H9 (cell line): ENCODE data around the gene PTPA. TPM values are rescaled to one million over a fixed set of nuclear protein-coding genes. Genes with fewer than 3 reads are reported as not detected.

Source experiments
- DNase-seq: peaks from one replicate; pipeline ENCODE4 v3.0.0-alpha.2; 2017
- H2AFZ ChIP-seq: one replicate; pipeline ENCODE4 v1.6.1; 2013; ENCODE audit warnings: mild to moderate bottlenecking, low read length, control low read depth, moderate library complexity
- H2AK5ac ChIP-seq: 2 replicates; pipeline ENCODE4 v1.6.1; 2013; ENCODE audit warnings: low read length, control low read depth, mixed read lengths; ENCODE audit not compliant: insufficient read length
- H2BK120ac ChIP-seq: one replicate; pipeline ENCODE4 v1.6.1; 2013; ENCODE audit warnings: low read depth, mild to moderate bottlenecking, low read length, control low read depth, inconsistent platforms; ENCODE audit not compliant: poor library complexity, severe bottlenecking
- H2BK12ac ChIP-seq: 2 replicates; pipeline ENCODE4 v1.6.1; 2013; ENCODE audit warnings: low read length, control low read depth, mixed read lengths, low read depth; ENCODE audit not compliant: insufficient read length
- H2BK15ac ChIP-seq: 2 replicates; pipeline ENCODE4 v1.6.1; 2013; ENCODE audit warnings: low read depth, low read length, control low read depth
- H2BK20ac ChIP-seq: one replicate; pipeline ENCODE4 v1.6.1; 2013; ENCODE audit warnings: low read depth, mild to moderate bottlenecking, low read length, control low read depth, inconsistent platforms; ENCODE audit not compliant: poor library complexity, severe bottlenecking
- H2BK5ac ChIP-seq: 2 replicates; pipeline ENCODE4 v1.6.1; 2013; ENCODE audit warnings: low read length, control low read depth, mixed read lengths; ENCODE audit not compliant: insufficient read length
- H3K14ac ChIP-seq: 2 replicates; pipeline ENCODE4 v1.6.1; 2013; ENCODE audit warnings: low read length, control low read depth; ENCODE audit not compliant: insufficient read depth
- H3K18ac ChIP-seq: 2 replicates; pipeline ENCODE4 v1.6.1; 2013; ENCODE audit warnings: low read depth, mild to moderate bottlenecking, mixed read lengths, low read length, control low read depth; ENCODE audit not compliant: insufficient read length
- H3K23ac ChIP-seq: 2 replicates; pipeline ENCODE4 v1.6.1; 2013; ENCODE audit warnings: low read length, control low read depth, mixed read lengths, low read depth; ENCODE audit not compliant: insufficient read length
- H3K23me2 ChIP-seq: 2 replicates; pipeline ENCODE4 v1.6.1; 2013; ENCODE audit warnings: low read depth, mild to moderate bottlenecking, mixed read lengths, low read length, control low read depth; ENCODE audit not compliant: insufficient read length, poor library complexity, severe bottlenecking
- H3K27ac ChIP-seq: 2 replicates; pipeline ENCODE4 v1.5.1; 2013; ENCODE audit warnings: low read length, control low read depth, mixed read lengths, low read depth; ENCODE audit not compliant: insufficient read length
- H3K27me3 ChIP-seq: 2 replicates; pipeline ENCODE4 v1.6.1; 2013; ENCODE audit warnings: low read length, control low read depth, inconsistent platforms; ENCODE audit not compliant: insufficient read depth
- H3K4ac ChIP-seq: 2 replicates; pipeline ENCODE4 v1.6.1; 2013; ENCODE audit warnings: low read depth, mild to moderate bottlenecking, control low read depth, inconsistent platforms, low read length, moderate library complexity
- H3K4me1 ChIP-seq: 2 replicates; pipeline ENCODE4 v1.6.1; 2013; ENCODE audit warnings: low read length, control low read depth, inconsistent platforms; ENCODE audit not compliant: insufficient read depth
- H3K4me2 ChIP-seq: 2 replicates; pipeline ENCODE4 v1.6.1; 2013; ENCODE audit warnings: low read length, control low read depth, mixed read lengths; ENCODE audit not compliant: insufficient read length, insufficient read depth
- H3K56ac ChIP-seq: 2 replicates; pipeline ENCODE4 v1.6.1; 2013; ENCODE audit warnings: low read depth, mild to moderate bottlenecking, mixed read lengths, low read length, control low read depth; ENCODE audit not compliant: insufficient read length
- H3K79me1 ChIP-seq: 2 replicates; pipeline ENCODE4 v1.6.1; 2013; ENCODE audit warnings: low read depth, mild to moderate bottlenecking, moderate library complexity, low read length, control low read depth, inconsistent platforms; ENCODE audit not compliant: insufficient read depth, poor library complexity, severe bottlenecking
- H3K79me2 ChIP-seq: 2 replicates; pipeline ENCODE4 v1.6.1; 2013; ENCODE audit warnings: low read length, control low read depth, inconsistent platforms; ENCODE audit not compliant: insufficient read depth
- H3K9ac ChIP-seq: 2 replicates; pipeline ENCODE4 v1.6.1; 2013; ENCODE audit warnings: low read length, control low read depth, mixed read lengths; ENCODE audit not compliant: insufficient read length; ENCODE audit errors: extremely low read depth
- H3K9me3 ChIP-seq: one replicate; pipeline ENCODE4 v1.6.1; 2013; ENCODE audit warnings: low read depth, low read length, inconsistent platforms; ENCODE audit not compliant: control insufficient read depth
- H3T11ph ChIP-seq: one replicate; pipeline ENCODE4 v1.6.1; 2013; ENCODE audit warnings: mild to moderate bottlenecking, low read length, control low read depth, inconsistent platforms
- H4K20me1 ChIP-seq: one replicate; pipeline ENCODE4 v1.6.1; 2013; ENCODE audit not compliant: control insufficient read depth, insufficient read length, insufficient read depth
- H4K5ac ChIP-seq: 2 replicates; pipeline ENCODE4 v1.6.1; 2013; ENCODE audit warnings: low read depth, mild to moderate bottlenecking, mixed read lengths, low read length, control low read depth; ENCODE audit not compliant: insufficient read length
- H4K8ac ChIP-seq: replicated peaks from 2 replicates; pipeline ENCODE4 v1.6.1; 2013; ENCODE audit warnings: low read length, control low read depth, mixed read lengths, low read depth; ENCODE audit not compliant: insufficient read length
- H4K91ac ChIP-seq: 2 replicates; pipeline ENCODE4 v1.6.1; 2013; ENCODE audit warnings: low read depth, mild to moderate bottlenecking, moderate library complexity, mixed read lengths, low read length, control low read depth; ENCODE audit not compliant: insufficient read length
- H3K27ac Mint-ChIP-seq, 3 experiments: 2 replicates in 2 of 3; 3 replicates in 1 of 3; pipeline ENCODE4 v1.8.0; 2020 to 2021; ENCODE audit warnings: mixed read lengths in 3 of 3, mild to moderate bottlenecking in 1 of 3, moderate library complexity in 1 of 3
- H3K27me3 Mint-ChIP-seq: 2 replicates; pipeline ENCODE4 v1.8.0; 2021; ENCODE audit warnings: low read depth, mild to moderate bottlenecking, moderate library complexity, mixed read lengths
- H3K36me3 Mint-ChIP-seq, 3 experiments: 2 replicates in 2 of 3; 3 replicates in 1 of 3; pipeline ENCODE4 v1.8.0; 2020 to 2021; ENCODE audit warnings: low read depth in 3 of 3, mixed read lengths in 3 of 3; ENCODE audit not compliant: insufficient read depth in 1 of 3
- H3K4me1 Mint-ChIP-seq, 2 experiments: 2 replicates each; pipeline ENCODE4 v1.8.0; 2020; ENCODE audit warnings: mixed read lengths in 2 of 2
- H3K4me3 Mint-ChIP-seq, 2 experiments: 2 replicates in 1 of 2; 3 replicates in 1 of 2; pipeline ENCODE4 v1.8.0; 2020 to 2021; ENCODE audit warnings: mild to moderate bottlenecking in 2 of 2, mixed read lengths in 2 of 2, moderate library complexity in 1 of 2
- H3K9me3 Mint-ChIP-seq, 2 experiments: 2 replicates in 1 of 2; 3 replicates in 1 of 2; pipeline ENCODE4 v1.8.0; 2020; ENCODE audit warnings: mild to moderate bottlenecking in 2 of 2, mixed read lengths in 2 of 2, moderate library complexity in 1 of 2
- WGBS: extraction: QIAGEN DNeasy Blood & Tissue Kit; methylation state at CpG from one replicate; pipeline ENCODE4 v1.1.7; 2013; ENCODE audit warnings: missing lambda C conversion rate, low lambda C conversion rate, mixed read lengths; ENCODE audit not compliant: insufficient read length; ENCODE audit errors: extremely low coverage; 5-methylcytosine and 5-hydroxymethylcytosine counted together
- total RNA-seq: library from RNA; stranded (reverse); gene quantifications from 2 replicates; pipeline ENCODE4 v1.2.1, GENCODE V29; 2021
- TF ChIP-seq, protein P1 (sequence below): fragments of 200-600 bp; sonication (generic); conservative IDR thresholded peaks from 3 replicates; pipeline ENCODE4 v1.8.0; 2021; ENCODE audit warnings: antibody characterized with exemption, mild to moderate bottlenecking

Gene PTPA
- total RNA-seq, 1 experiment from 2014 or later: 145 TPM

DNA sequence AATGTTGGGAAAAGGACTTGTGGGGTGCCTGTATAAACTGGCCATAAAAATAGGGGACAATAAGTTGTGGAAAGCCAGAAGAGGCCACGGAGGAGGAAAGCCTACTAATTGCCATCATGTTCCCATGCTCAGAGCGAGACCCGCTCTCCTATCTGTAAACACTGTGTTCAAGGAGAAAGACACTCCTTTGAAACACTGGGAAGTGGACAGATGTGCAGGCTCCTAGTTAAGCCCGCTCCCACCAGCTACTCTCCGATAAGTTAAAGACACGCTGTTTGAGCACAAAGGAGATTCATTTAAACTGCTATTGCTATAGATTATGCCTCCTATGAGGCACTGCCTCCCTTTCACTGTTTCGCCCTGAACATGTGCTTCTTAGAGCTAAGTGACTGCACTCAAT lies 9.9 kb upstream of the PTPA start:
- H3K9me3 ChIP-seq: no peaks in the 10 kb centered on the region
- H3K4me3 Mint-ChIP-seq: no peak overlapping the region
- H3K4me1 Mint-ChIP-seq: peaks cover 6 to 10% of the 10 kb centered on the region in 2 experiments; a peak in 3 of 4 replicates
- H3K27me3 Mint-ChIP-seq: peaks cover 17% of the 10 kb centered on the region
- H2AFZ ChIP-seq: no peak overlapping the region
- H3K79me2 ChIP-seq: no peaks in the 10 kb centered on the region
- H3K56ac ChIP-seq: no peak overlapping the region
- no peak overlapping the region for H3K18ac ChIP-seq
- no peak overlapping the region for H3K4me2 ChIP-seq
- no peaks in the 10 kb centered on the region for H3K9me3 Mint-ChIP-seq
- H3T11ph ChIP-seq: no peak overlapping the region
- no peaks in the 10 kb centered on the region for H3K79me1 ChIP-seq
- no peaks in the 10 kb centered on the region for H3K23me2 ChIP-seq
- H4K91ac ChIP-seq: no peak overlapping the region
- H2BK120ac ChIP-seq: no peak overlapping the region
- H3K27ac ChIP-seq: no peak overlapping the region
- no peak overlapping the region for H3K23ac ChIP-seq
- no peak overlapping the region for H3K14ac ChIP-seq
- no peak overlapping the region for H2BK12ac ChIP-seq
- peaks cover 0 to 4% (median 1%) of the 10 kb centered on the region in 3 experiments; a peak in 3 of 7 replicates for H3K36me3 Mint-ChIP-seq
- H2AK5ac ChIP-seq: no peak overlapping the region
- H3K4ac ChIP-seq: no peak overlapping the region
- no peaks in the 10 kb centered on the region for H3K27me3 ChIP-seq
- H2BK15ac ChIP-seq: no peak overlapping the region
- H3K4me1 ChIP-seq: no peaks in the 10 kb centered on the region; the same call in 1 of the 2 replicates
- no peak overlapping the region for H2BK5ac ChIP-seq
- H4K5ac ChIP-seq: no peak overlapping the region
- TF ChIP-seq, protein P1, sequence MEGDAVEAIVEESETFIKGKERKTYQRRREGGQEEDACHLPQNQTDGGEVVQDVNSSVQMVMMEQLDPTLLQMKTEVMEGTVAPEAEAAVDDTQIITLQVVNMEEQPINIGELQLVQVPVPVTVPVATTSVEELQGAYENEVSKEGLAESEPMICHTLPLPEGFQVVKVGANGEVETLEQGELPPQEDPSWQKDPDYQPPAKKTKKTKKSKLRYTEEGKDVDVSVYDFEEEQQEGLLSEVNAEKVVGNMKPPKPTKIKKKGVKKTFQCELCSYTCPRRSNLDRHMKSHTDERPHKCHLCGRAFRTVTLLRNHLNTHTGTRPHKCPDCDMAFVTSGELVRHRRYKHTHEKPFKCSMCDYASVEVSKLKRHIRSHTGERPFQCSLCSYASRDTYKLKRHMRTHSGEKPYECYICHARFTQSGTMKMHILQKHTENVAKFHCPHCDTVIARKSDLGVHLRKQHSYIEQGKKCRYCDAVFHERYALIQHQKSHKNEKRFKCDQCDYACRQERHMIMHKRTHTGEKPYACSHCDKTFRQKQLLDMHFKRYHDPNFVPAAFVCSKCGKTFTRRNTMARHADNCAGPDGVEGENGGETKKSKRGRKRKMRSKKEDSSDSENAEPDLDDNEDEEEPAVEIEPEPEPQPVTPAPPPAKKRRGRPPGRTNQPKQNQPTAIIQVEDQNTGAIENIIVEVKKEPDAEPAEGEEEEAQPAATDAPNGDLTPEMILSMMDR: no peak
- WGBS: no CpG with 5 or more reads among the region's 7 CpGs
- H4K20me1 ChIP-seq: no peaks in the 10 kb centered on the region
- H2BK20ac ChIP-seq: no peak overlapping the region
- no peak overlapping the region for H4K8ac ChIP-seq
- H3K9ac ChIP-seq: no peak overlapping the region
- DNase-seq: no peak
- H3K27ac Mint-ChIP-seq: no peak overlapping the region
